Prostate gland (tissue), 2 donors: ENCODE data around the gene CCSAP. TPM values are rescaled to one million over a fixed set of nuclear protein-coding genes. Genes with fewer than 3 reads are reported as not detected.
A peak's percentile ranks its signal among the peaks of the same experiment; 100 is the strongest.

Experiments used
- DNase-seq: peaks from one replicate; pipeline ENCODE4 v3.0.0-alpha.2; 2019; ENCODE audit warnings: low spot score
- H3K27ac ChIP-seq, 2 donors: fragments of 200-600 bp; sonication (generic); 2 replicates each; pipeline ENCODE4 v1.5.1; 2017 to 2019
- H3K27me3 ChIP-seq: fragments of 200-600 bp; sonication (generic); replicated peaks from 2 replicates; pipeline ENCODE4 v1.5.1; 2019; ENCODE audit not compliant: insufficient read depth
- H3K36me3 ChIP-seq, 2 donors: fragments of 200-600 bp; sonication (generic); 1 replicate in 1 of 2; 2 replicates in 1 of 2; pipeline versions ENCODE4 v1.5.1 to v1.8.1; 2017 to 2019
- H3K4me1 ChIP-seq: fragments of 200-600 bp; sonication (generic); replicated peaks from 2 replicates; pipeline ENCODE4 v1.5.1; 2019
- H3K4me3 ChIP-seq, 2 donors: fragments of 200-600 bp; sonication (generic); 2 replicates each; pipeline ENCODE4 v1.5.1; 2017 to 2019
- H3K9me3 ChIP-seq: fragments of 200-600 bp; sonication (generic); 2 replicates; pipeline ENCODE4 v1.5.1; 2017
- POLR2A ChIP-seq: fragments of 450-650 bp; IDR thresholded peaks from one replicate; pipeline ENCODE4 v1.6.1; 2016; ENCODE audit warnings: antibody characterized with exemption, mild to moderate bottlenecking
- POLR2AphosphoS5 ChIP-seq: sonication (generic); formaldehyde crosslinking; IDR thresholded peaks from one replicate; pipeline ENCODE4 v1.6.1; 2017; ENCODE audit warnings: antibody characterized with exemption
- WGBS: methylation state at CpG from one replicate; pipeline ENCODE4 v1.1.5; 2018; 5-methylcytosine and 5-hydroxymethylcytosine counted together
- intact Hi-C: fragments of 100-400 bp; cut with DNase I; formaldehyde crosslinking; loops from one replicate; pipeline ENCODE4 v1.14.2; 2022
- total RNA-seq, 2 donors: library from RNA; depleted of rRNA; stranded (reverse); fragments of >200 nt; gene quantifications; one replicate each; pipeline ENCODE4 v1.1.0, GENCODE V29; 2016
- TF ChIP-seq, protein P1 (sequence below), 4 experiments: fragments of 200-600 bp in 2 of 4; fragments of 450-650 bp in 2 of 4; sonication (generic) in 2 of 4; IDR thresholded peaks; 1 replicate in 3 of 4; 2 replicates in 1 of 4; pipeline ENCODE4 v1.5.1; 2016 to 2019; ENCODE audit warnings: antibody characterized with exemption in 4 of 4, mild to moderate bottlenecking in 2 of 4, moderate library complexity in 2 of 4

Gene CCSAP, protein sequence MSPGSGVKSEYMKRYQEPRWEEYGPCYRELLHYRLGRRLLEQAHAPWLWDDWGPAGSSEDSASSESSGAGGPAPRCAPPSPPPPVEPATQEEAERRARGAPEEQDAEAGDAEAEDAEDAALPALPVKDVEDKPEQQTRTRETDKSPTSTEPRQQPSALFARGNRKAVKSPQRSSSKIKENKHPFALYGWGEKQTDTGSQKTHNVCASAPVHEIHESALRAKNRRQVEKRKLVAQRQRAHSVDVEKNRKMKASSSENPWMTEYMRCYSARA
- total RNA-seq, result 1 to 10 TPM; 5.5 to 6.4 TPM

GRCh38 chr1:229342656-229343569, at the start of gene CCSAP:
TSS of gene CCSAP (minus strand) at chr1:229343047. CDS start at chr1:229342465, 582 bp downstream.
- WGBS, result 0% methylated on average over 32 of the region's 83 CpGs
- intact Hi-C loops, result loop anchor here (5.0 kb wide), 1 partner anchor 71 kb away; the partner anchor contains the start of gene RAB4A
- Histone ChIP-seq H3K27me3 (no peaks in the 10 kb centered on the region), H3K36me3 (no peaks in the 10 kb centered on the region), H3K27ac (peak within 1 kb of the TSS; percentile 97 to 98), H3K9me3 (no peaks in the 10 kb centered on the region), H3K4me3 (peak within 1 kb of the TSS; percentile 97 to 99), H3K4me1 (no peaks in the 10 kb centered on the region)
- TF ChIP-seq POLR2A (no peak), POLR2AphosphoS5 (no peak)
- TF ChIP-seq, protein P1, sequence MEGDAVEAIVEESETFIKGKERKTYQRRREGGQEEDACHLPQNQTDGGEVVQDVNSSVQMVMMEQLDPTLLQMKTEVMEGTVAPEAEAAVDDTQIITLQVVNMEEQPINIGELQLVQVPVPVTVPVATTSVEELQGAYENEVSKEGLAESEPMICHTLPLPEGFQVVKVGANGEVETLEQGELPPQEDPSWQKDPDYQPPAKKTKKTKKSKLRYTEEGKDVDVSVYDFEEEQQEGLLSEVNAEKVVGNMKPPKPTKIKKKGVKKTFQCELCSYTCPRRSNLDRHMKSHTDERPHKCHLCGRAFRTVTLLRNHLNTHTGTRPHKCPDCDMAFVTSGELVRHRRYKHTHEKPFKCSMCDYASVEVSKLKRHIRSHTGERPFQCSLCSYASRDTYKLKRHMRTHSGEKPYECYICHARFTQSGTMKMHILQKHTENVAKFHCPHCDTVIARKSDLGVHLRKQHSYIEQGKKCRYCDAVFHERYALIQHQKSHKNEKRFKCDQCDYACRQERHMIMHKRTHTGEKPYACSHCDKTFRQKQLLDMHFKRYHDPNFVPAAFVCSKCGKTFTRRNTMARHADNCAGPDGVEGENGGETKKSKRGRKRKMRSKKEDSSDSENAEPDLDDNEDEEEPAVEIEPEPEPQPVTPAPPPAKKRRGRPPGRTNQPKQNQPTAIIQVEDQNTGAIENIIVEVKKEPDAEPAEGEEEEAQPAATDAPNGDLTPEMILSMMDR (IDR thresholded peaks at IDR 0.05), result peak in 2 of 4 experiments; percentile 2 to 24
- DNase-seq, result peak; percentile 35

DNA sequence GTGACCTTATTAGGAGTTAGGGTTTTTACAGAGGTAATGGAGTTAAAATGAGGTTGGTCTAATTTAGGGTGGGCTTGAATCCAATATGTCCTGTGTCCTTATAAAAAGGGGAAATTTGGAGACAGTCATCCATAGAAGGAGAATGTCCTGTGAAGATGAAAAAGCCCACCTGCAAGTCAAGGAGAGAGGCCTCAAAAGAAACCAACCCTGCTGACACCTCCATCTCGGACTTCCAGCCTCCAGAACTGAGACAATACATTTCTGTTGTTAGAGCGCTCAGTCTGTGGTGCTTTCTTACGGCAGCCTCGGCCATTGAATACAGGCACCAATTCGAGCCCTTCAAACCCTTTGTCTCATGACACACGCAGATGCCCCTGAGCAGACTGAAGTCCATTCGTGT, 47.3 kb upstream of the CCSAP start:
- no peak for DNase-seq
- TF ChIP-seq POLR2A (no peak), POLR2AphosphoS5 (no peak)
- TF ChIP-seq, protein P1 (IDR thresholded peaks at IDR 0.05), result no peak
- Histone ChIP-seq H3K27me3 (no peaks in the 10 kb centered on the region), H3K27ac (no peak overlapping the region), H3K4me3 (no peak overlapping the region), H3K4me1 (no peaks in the 10 kb centered on the region), H3K9me3 (no peaks in the 10 kb centered on the region), H3K36me3 (no peaks in the 10 kb centered on the region)
- WGBS, result 94% methylated on average over 7 of the region's 7 CpGs
- intact Hi-C loops, result no loop called here

- no peak for TF ChIP-seq POLR2A
- TF ChIP-seq, protein P1 (IDR thresholded peaks at IDR 0.05), result no peak
- no peak for TF ChIP-seq POLR2AphosphoS5
- intact Hi-C loops, result no loop called here
- 67% methylated on average over 7 of the region's 7 CpGs for WGBS
These were observed 46.2 kb upstream of the CCSAP start for GRCh38 chr1:229388897-229389580.

DNA sequence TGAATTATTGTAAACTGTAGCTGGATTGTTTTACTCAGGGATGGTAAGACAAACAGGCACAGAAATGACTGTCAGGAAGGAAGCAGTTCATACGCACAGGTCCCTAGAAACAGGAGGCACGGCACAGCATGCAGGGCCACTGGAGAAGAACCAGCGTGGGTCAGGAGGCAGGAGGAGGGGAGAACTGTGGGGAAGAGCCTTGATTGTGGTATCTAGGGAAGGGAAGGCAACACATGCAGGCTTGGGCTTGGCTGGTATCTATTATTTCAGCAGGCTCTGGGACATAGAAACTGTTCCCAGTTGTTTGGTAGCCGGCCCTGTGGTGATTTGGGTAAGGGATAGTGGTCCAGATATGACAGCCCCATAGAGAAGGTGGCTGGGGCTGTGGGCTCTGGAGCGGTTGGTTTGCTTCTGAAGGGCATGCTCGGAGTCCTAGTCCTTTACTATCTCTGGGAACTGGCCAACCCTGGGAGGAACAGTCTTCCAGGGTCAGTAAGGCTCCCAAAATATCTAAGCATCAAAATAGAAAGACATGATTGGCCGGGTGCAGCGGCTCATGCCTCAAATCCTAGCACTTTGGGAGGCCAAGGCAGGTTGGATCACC, 43.1 kb upstream of the CCSAP start:
- Histone ChIP-seq H3K27ac (no peak overlapping the region), H3K27me3 (no peaks in the 10 kb centered on the region), H3K36me3 (no peaks in the 10 kb centered on the region), H3K4me3 (no peak overlapping the region), H3K4me1 (no peaks in the 10 kb centered on the region), H3K9me3 (no peaks in the 10 kb centered on the region)
- TF ChIP-seq POLR2AphosphoS5, result no peak
- TF ChIP-seq POLR2A, result no peak
- TF ChIP-seq, protein P1 (IDR thresholded peaks at IDR 0.05), result no peak
- WGBS, result 63% methylated on average over 8 of the region's 8 CpGs
- intact Hi-C loops, result no loop called here
- no peak for DNase-seq

More at GRCh38 chr1:229388897-229389580, 46.2 kb upstream of the CCSAP start:
- Histone ChIP-seq H3K9me3 (no peaks in the 10 kb centered on the region), H3K27ac (no peak overlapping the region), H3K4me1 (no peaks in the 10 kb centered on the region), H3K36me3 (no peaks in the 10 kb centered on the region), H3K4me3 (no peak overlapping the region), H3K27me3 (no peaks in the 10 kb centered on the region)
- no peak for DNase-seq
